Dedifferentiated amniotic fluid mesenchymal stem cell (primary cell): ENCODE results near the gene SLC1A2.
A peak's percentile ranks its signal among the peaks of the same experiment; 100 is the strongest.

Source experiments
- DNase-seq: peaks from one replicate; pipeline ENCODE4 v3.0.0-alpha.2; 2016; ENCODE audit errors: extremely low spot score

Gene SLC1A2

DNA sequence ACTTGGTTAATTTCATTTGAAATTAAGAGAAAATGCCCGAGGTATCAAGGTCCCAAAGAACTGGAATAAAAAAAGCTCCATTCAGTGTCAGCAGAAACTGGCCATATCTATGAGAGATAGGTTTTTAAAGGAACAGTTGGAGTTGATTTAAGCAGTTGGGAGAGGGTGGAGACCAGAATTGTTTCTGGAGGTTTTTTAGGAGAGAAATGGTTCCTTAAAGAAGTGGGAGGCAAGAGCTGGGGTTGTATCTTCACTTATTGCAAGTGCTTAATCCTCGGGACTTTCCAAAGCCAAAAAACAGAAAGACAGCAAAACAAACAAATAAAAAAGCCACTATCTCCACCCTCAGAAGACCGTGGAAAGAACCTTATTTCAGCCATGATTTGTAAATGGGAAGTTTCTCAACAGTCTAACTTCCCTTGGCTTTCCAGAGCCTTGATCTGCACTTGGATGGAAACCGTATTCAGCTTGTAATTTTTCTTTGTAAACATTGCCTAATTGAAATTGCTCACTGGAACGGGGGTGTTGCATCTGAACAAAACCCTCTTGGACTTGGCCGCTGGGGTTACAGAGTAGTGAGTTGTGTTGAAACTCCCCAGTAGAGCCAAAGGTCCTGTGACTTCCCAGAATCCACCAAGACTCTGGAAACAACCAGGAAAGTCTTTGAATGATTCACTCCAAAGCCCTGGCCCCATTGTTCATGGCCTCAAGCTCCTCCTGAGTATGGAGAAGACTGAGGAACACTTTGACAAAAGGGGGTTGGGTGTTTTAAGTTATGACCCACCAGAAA is 115.6 kb downstream of the SLC1A2 start:
- DNase-seq: peak; percentile 61

DNA sequence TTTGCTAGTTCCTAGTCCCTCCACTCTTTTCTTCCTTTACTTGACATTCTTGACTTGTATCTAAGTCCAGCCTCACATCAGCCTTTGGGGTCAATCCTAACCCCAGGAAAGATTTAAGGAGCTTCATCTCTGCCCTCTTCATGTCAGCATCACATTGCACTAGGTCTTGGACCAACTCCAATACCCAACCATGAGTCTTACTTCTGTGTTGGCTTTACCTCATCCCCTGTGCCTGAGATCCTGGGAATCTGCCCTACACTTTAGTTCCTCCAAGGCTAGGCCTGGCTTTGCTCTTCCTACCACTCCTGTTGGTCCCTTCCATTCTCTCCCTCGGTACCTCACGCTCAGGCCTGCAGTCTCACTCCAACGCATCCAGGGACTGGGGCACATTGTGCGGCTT is 117.0 kb downstream of the SLC1A2 start:
- no peak for DNase-seq

DNA sequence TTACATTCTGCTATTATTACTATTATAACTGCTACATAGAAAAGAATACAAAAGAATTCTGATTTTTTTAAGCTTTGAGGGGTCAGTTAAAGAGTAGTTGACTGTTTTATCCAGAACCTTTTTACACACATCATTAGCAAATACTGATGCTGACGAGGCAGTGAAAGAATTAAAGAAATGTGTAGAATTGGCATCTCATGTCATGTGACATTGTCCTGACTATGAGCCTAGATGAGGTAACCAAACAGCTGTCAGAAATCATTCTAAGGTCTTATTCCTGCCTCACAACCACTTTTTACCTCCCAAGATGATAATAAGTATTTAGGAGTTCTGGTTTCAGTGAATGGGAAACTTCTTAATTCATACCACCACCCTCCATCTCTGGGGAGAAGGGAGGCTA is 121.0 kb downstream of the SLC1A2 start:
- no peak for DNase-seq

DNA sequence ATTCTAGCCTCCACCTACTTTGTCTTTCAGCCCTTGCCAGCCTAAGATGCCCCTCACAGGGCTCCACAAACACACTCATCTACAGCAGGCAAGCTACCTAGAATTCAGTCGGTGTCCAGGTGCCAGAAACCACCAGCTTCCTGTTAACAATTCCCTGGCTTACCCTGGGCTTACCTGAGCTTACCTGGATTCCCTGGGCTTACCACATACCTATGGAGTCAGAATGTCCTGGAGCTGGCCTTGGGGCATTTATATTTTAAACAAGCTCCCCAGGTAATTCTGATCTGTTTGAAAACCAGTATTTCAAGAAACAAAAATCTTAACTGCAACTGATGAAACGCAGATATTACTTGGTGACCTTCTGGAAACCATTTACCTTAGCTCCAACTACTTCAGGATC is 123.6 kb downstream of the SLC1A2 start:
- DNase-seq: no peak

DNA sequence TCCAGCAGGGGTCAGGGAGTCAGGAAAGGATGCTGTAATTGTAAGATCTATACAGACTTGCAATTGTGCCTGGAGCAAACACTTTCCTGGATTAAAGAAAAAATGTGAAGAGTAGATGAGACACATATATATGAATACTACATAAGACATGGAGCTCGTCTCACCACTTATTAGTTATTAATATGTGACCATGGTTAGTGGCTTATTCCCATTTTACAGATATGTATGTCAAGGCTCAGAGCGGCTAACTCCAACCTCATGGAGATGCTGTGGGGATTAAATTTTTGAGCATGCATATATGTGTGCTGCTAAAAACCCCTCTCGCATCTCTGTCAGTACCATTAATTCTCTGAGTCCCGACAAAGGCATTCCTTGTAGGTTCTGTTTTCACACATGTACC is 125.7 kb downstream of the SLC1A2 start:
- no peak for DNase-seq

DNA sequence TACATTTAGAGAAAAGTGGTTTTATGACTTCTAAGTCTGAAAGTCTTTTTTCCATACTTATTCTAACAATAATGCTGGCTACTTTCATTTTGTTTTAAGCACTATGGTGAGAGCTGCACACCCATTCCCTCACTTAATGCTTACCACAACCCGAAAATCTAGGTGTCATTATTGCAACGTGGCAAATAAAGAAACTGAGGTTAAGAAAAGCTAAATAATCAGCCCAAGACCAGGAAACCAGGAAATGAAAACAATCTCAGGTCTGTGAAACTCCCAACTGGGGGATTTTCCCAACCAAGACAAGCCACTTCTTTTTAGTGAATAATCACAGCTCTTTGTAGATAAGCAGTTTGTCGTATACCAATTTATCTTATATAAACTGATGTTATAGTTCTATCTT is 126.3 kb downstream of the SLC1A2 start:
- DNase-seq: no peak

DNA sequence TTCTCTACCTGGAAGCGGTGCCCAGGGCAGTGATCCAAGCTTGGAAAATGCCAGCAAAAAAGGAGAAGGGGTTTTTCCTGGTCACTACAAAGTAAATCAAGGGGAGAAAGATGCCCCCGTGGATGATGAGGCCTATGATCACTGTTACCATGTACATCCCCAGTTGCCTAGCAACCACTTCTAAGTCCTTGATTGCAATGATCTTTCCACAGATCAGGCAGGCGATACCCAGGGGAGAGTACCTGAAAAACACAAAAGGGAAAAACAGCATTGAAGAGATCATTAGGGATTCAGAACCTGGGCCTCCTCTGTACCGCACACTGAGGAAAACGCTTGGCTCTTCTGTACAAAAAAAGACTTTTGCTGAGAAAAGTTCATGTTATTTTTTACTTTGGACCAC is 127.1 kb downstream of the SLC1A2 start:
- no peak for DNase-seq

DNA sequence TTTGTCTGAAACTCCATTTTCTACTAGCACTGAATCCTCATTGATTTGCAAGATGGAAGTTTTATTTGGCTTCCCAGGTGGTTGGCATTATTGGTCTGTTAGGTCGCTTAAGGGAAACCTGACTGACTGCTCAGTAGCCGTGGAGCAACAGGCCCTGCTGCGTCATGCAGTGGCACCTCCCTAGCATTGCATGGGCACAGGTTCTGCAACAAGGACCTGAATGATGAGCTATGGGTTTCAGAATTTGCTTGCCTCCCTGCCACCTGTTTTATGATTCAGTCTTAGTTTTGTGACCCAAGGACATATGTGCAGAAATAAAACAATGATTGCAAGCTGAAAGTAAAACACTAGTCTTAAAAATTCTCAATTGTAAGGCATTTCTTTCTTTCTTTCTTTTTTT is 128.5 kb downstream of the SLC1A2 start:
- DNase-seq: no peak

DNA sequence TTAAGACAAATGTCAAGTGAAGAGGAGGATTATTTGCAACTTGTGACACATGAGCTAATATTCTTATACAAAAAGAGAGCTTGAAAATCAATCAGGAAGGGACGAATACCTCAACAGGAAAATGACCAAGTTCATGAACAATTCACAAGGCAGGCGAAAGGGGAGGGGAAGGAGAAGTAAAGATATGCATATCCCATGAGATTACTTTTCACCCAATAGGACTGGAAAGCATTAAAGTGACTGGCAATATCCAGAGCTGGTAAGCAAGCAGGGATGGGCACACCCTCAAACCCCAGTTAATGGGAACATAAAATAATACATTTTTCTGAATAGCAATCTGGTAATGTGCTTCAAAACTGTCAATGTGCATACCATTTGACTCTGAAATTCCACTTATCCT is 129.5 kb downstream of the SLC1A2 start:
- peak; percentile 45 for DNase-seq

DNA sequence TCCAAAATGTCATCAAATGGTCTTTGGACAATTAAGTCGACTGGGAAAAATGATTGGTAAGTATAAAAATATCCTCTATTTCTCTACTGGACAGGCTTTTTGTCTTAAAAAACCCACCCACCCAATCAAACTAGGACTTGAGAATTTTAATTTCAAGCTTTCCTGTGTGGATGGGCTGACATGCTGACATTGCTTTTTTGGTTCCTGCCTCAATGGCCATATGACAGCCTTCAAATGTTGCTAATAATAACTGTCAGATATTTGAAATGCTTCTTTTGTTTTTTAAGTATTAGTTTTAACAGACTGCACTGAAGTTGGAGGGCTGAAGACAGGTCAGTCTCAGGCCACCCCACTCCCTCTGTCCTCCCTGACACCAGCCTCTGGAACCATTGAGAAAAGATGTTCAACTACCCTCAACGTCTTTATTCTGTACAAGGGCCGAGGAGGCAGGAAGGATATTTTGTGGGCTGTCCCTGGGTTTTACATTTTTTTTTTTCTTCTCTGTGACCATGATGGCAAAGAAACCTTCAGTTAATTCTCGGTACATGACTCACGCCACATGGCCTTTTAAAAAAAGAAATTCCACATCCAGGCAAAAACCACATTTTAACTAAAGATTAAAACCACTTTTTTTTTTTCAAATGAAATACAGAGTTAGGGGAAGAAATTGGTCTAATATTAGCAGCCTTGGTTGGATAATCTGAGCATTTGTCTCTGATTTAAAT is 130.4 kb downstream of the SLC1A2 start:
- DNase-seq: peak; percentile 77

DNA sequence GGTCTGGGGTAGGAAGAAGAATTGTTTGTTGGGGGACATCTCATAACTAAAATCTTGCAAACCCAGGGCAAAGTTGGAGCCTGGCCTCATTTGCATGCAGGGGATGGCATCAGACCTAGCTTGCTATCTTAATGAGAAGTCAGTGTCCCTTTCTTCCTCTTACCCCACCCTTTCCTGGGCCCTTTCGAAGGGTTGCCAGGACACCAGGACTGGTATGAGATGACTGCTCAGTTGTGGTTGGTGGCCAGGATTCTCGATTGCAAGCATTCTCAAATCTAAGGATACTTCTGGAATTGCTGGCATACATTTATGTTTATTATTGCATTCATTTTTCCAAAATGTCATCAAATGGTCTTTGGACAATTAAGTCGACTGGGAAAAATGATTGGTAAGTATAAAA is 131.0 kb downstream of the SLC1A2 start:
- no peak for DNase-seq

DNA sequence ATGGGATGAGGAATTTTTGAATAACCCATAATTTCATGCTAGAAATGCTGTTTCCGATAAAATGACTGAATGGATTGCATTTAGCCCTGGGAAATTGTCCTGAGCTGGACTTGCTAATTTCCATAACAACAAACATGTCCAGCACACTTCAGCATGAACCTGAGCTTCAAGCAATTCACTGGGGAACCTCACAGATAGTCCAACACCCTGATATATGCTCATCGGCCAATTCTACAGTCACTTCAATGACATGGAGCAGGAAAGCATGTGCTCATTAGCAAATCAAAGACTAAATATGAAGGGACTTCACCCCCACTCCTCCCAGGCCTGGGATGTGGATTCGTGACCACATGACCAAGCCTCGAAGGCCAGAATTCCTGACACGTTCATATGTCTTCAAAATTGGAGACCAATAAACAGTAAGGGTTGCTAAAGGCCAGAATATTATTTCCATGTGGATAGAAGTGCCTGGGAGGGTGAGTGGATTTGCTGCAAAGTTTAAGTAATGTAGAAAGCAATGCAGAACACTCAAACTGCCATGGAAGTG is 131.9 kb downstream of the SLC1A2 start:
- no peak for DNase-seq

DNA sequence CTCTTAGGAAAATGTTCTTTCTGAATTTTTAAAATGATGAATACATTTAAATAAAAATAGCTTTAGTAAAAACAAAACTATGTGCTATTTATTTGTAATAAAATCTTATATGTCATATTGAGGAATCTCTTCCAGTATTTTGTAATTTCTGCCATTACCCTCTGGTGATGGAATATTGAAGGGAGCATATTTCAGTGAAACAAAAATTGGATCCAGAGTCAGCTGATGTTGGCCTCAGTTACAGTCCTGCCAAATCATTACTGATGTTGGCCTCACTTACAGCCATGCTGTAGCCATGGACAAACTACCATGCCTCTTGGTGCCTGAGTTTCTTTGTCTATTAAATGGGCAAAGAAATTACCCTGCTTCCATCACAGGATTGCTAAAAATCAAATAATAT is 133.2 kb downstream of the SLC1A2 start:
- DNase-seq: no peak

DNA sequence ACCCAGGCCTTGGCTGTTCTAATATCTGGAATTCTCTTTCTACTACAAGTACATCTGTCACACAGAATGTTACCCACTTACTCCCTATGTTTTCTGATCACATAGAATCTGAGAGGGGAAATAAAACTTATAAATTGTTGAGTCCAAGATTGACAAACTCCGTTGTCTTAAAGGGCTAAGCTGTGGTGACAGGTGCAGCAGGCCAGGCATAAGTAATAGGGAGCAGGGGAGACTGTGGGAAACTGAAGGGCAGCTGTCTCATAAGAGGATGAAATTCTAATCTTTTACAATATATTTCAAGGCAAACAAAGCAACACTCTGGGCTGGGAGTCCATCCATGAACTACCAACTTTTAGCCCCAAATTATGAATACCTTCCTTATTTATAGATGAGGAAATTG is 133.9 kb downstream of the SLC1A2 start:
- no peak for DNase-seq

DNA sequence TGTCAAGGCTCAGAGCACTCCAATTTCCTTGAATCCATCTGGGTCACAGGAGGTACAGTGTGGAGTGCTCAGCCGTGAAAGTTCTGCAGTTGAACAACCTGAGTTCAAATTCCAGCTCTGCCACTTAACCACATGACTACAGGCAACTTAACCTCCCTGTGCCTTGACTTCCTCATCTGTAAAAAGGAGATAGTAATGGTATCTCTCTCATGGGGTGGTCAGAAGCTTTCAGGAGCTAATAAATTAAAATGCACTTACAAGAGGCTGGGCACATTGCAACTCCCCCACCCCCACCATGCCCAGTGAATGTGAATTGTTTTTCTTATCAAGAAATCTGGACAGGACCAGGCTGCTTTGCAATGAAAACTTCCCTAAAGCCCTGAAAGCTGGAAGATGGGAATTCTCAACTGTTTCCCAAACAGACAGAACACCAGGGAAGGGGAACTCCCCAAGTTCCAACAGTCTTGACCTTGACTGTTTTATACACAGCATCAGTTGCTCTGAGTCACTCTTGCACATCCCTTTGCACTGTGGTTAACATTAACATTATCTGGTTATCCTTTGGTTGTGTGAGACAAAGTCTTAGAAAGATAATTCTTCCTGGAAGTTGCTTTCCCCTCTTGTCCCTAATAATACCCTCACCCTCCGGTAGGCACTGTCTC is 137.0 kb downstream of the SLC1A2 start:
- no peak for DNase-seq

DNA sequence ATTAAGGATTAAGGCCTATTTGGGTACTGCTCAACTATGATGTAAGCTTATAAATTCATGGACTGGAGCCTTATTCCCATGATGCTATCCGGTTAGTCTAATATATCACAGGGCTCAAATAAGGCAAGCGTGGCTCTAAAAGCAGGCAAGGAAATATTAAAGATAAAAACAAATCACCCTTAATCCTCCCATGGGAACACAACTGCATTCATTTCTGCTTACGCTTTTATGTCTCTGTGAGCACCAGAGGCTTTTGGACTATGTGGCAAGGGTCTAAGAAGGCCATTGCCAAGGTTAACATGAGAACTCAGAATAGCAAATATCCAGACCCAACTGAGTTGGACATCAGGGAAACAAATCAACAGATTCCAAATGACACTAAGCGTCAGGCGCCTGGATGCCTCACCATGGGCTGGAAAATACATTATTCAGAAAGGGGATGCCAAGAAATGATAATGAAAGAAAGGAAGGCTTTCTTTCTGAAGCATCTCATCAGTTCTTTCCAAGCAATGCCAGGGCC is 138.1 kb downstream of the SLC1A2 start:
- no peak for DNase-seq

DNA sequence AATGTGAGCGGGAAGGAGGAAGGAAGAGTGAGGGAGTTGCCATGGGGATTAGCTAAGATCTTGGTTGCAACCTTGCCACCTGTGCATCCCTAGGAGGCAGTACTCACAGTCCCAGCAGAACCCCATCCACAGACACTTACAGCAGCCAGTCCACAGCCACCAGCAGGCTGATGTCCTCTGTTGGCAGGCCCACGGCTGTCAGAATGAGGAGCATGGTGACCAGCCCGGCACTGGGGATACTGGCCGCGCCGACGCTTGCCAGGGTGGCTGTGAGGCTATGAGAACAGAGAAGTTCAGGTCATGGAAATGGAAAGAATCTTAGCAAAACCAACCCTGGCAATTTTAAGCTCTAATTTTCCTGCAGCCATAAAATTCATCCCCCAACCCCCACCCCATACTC is 138.6 kb downstream of the SLC1A2 start:
- no peak for DNase-seq

DNA sequence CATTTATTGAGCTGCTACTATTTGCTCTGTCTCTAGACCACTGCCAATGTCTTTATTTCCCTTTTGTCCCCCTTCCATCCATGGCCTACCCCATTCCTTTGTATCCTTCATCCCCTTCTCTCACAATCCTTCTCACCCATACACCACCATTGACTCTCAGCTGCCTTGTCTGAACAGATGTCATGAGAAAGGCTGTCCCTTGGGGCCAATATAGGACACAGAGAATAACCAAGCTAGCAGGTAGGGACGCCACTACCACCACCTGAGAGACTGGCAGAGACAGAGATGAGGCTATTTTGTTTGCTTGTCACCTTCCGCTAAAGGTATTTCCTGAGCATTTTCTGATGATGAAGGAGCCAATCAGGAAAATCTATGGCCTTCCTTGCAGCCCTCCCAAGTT is 141.5 kb downstream of the SLC1A2 start:
- no peak for DNase-seq

DNA sequence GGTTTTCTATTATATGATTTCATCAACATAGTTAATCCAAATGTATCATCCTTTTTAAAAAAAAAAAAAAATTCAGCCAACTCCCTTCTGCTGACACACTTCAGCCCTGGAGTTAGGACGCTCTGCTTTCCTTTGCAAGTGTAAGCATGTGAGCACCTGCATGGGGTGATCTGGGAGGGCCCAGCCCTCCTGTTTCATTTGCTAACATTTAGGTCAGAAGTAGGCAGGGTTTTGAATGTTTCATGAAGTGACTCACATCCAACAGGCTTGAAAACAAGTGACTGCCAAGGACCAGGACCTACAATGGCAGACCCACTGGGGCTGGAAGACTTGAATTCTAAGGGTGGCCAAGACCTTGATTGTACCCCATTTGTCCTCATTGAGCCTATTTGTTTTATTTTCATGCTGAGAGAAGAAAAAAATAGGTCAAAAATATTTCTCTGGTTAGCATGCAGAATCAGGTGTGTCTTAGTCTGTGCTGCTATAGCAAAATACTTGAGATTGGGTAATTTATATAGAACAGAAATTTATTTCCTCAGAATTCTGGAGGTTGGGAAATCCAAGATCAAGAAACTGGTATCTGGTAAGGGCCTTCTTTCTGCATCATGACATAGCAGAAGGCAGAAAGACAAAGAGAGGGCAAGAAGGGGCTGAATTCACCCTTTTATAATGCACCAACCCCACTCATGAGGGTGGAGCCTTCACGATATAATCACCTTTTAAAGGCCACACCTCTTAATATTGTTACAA is 142.8 kb downstream of the SLC1A2 start:
- DNase-seq: no peak

DNA sequence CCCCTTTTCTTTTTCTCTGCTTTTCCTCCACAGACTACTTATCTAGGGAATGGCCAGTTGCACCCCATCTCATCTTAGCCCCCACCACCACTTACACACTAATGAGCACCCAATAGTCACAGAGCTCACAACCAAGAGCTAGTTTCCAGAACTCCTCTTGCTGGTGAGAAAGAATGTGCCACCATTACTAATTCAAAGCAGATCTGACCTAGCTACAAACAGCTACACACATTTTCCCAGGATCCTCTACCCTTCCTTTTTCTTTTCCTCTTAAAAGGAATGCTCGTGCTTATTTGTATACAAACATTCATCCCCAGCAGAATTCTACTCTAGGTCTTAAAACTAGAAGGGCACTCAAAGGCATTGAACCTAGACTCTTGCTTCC is 143.6 kb downstream of the SLC1A2 start:
- no peak for DNase-seq

DNA sequence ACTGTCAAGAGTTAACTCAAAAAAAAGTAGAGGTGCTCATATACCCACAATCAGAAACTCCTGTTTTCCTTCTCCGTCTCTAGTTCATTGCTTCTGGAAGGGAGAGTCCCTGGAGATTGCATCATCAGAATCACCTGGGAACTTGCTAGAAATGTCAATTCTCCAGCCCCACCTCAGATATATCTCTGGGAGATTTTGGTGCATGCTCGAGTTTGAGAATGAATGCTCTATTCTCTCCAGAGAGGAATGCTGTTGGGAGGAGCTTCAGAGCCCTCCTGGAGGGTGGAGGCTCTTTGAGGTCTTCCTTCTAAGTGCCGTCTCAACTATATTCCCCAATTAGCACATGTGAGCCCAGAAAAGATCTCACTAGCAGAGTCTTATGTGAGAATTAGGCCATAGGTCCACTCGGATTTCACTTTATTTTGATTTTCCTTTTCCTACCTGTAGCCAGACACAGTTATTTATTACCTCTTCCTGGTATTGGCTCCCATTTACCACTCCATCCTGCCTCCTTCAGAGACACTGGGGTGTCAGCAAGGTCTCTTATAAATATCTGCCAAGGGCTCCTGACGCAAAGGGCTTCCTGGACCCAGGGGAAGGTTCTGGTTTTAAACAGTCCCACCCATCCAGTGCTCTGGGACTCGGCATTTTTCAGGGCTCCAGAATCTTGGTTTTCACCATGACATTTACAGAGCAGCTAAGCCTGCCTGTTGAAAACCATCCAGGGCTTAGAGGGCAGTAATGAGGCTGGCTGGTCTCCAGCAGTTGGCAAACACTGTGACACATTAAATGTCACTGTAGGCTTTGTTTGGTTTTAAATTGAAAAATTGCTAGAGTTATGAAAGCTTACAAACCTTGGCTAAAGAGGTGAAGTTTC is 144.2 kb downstream of the SLC1A2 start:
- no peak for DNase-seq
